ENCODE measurements around the gene PSME3IP1.

Gene PSME3IP1

DNA sequence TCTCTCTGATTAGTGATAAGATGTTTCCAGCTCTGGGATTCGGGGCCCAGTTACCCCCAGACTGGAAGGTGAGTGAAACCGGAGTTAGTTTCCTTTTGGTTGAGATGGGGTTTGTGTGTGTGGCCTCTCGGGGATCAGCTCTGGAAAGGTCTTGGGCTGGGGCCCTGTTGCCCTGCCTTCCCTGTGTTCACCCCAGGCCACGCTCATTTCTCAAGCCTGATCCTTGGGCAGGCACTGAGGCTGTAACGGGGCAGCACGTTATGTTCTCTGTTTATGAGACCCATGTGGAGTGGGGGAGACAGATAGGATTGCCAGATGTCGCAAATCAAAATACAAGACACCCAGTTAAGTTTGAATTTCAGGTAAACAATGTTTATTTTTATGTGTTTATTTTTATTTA is 58.0 kb downstream of the PSME3IP1 start:
- H3K27me3 ChIP-seq = no peaks in the 10 kb centered on the region
- no peak overlapping the region for H3K9ac ChIP-seq
- H3K4me1 ChIP-seq = peaks cover 82% of the 10 kb centered on the region
- peaks cover 44% of the 10 kb centered on the region for H3K36me3 ChIP-seq
- H3K9me3 ChIP-seq = no peaks in the 10 kb centered on the region
- peak overlapping the region; percentile 14; the same call in 1 of the 2 replicates for H3K27ac ChIP-seq
- TF ChIP-seq Cebpa-rat (IDR thresholded peaks at IDR 0.05) = no peak
- H3K4me3 ChIP-seq = no peak overlapping the region
- no peaks in the 10 kb centered on the region for H4K20me1 ChIP-seq
- 0 out of 2 replicates have a peak overlapping the region, but pooled peaks have one; percentile 25 for H3K4me2 ChIP-seq

DNA sequence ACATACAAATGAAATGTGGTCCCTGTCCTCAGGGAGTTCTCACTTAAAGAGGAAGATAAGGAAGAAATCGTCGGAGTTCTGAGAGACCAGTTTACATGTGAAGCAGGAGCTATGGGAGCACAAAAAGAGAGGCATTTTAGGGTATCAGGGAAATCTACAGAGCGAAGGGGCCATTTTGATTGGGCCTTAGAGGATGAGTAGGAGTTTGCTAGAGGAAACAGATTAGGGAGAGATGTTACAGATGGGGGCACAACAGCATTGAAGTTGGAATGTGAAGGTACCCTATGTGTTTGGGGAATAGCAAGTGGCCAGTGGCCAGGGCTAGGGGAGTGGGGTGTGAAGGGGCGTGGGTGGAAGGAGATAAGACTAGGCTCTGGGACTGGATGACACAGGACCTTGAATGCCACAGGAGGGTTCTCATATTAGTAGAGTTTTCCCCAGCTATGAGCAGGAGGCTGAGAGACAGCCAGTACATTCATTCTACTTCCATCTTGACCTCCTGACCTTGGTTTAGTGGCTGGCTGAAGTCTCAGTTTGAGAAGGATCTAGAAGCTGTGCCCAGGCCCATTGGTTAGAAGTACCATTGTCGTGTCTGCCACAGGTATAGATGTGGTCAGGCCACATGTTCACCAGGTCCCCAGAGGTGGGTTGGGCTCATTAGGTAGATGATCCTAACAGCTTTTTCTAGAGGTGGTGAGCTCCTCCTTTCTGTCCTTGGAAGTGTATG is 58.6 kb downstream of the PSME3IP1 start:
- 0 out of 2 replicates have a peak overlapping the region, but pooled peaks have one; percentile 25 for H3K4me2 ChIP-seq
- no peak overlapping the region for H3K4me3 ChIP-seq
- peaks cover 77% of the 10 kb centered on the region for H3K4me1 ChIP-seq
- no peaks in the 10 kb centered on the region for H4K20me1 ChIP-seq
- H3K9me3 ChIP-seq = no peaks in the 10 kb centered on the region
- H3K36me3 ChIP-seq = peaks cover 49% of the 10 kb centered on the region
- no peak for TF ChIP-seq Cebpa-rat (IDR thresholded peaks at IDR 0.05)
- H3K27me3 ChIP-seq = no peaks in the 10 kb centered on the region
- H3K27ac ChIP-seq = peak overlapping the region; percentile 14; the same call in 1 of the 2 replicates
- no peak overlapping the region for H3K9ac ChIP-seq

DNA sequence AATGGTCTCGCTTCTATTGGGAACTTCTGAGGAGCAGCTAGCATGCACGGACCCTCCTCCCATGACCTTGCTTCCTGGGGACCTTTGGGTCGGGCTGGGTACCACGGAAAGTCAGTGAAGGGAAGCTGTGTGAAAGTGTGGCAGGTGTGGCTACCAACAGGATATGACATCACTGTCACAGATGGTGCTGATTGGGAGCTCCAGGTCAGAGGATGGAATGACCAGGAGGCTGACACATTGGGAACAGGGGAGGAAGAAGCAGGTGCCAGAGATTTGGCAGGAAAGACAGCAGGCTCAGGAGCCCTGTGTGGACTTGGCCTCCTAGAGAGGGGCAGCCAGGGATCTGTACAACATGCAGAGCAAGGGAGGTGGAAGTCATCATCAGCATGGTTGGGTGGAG is 59.4 kb downstream of the PSME3IP1 start:
- H3K27ac ChIP-seq = no peak overlapping the region
- H4K20me1 ChIP-seq = no peaks in the 10 kb centered on the region
- H3K4me1 ChIP-seq = peaks cover 69% of the 10 kb centered on the region
- no peaks in the 10 kb centered on the region for H3K27me3 ChIP-seq
- no peak overlapping the region for H3K9ac ChIP-seq
- no peak for TF ChIP-seq Cebpa-rat (IDR thresholded peaks at IDR 0.05)
- no peak overlapping the region for H3K4me3 ChIP-seq
- H3K36me3 ChIP-seq = peaks cover 57% of the 10 kb centered on the region
- H3K4me2 ChIP-seq = no peak overlapping the region
- H3K9me3 ChIP-seq = no peaks in the 10 kb centered on the region

DNA sequence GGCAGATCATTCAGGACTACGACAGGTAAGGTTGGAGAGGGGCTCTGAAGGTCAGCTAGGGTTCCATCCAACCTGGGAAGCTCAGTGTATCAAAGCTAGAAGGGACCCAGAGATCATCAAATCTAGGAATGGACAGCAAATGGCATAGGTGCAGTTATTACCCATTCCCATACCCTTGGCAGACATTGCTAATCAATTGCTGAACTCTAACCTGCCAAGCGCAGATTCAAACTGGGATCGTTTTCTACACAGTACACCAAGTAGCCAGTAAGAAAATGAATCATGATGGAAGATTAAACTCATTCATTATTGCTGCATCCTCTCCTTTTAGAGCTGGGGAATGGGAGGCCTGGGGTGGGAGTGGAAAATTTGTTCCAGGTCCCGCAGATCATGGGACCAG is 59.9 kb downstream of the PSME3IP1 start:
- no peak overlapping the region for H3K4me3 ChIP-seq
- H3K4me1 ChIP-seq = peaks cover 64% of the 10 kb centered on the region
- H3K4me2 ChIP-seq = no peak overlapping the region
- H3K9ac ChIP-seq = no peak overlapping the region
- H3K27me3 ChIP-seq = no peaks in the 10 kb centered on the region
- no peak overlapping the region for H3K27ac ChIP-seq
- no peaks in the 10 kb centered on the region for H4K20me1 ChIP-seq
- no peak for TF ChIP-seq Cebpa-rat (IDR thresholded peaks at IDR 0.05)
- H3K36me3 ChIP-seq = peaks cover 61% of the 10 kb centered on the region
- H3K9me3 ChIP-seq = no peaks in the 10 kb centered on the region

DNA sequence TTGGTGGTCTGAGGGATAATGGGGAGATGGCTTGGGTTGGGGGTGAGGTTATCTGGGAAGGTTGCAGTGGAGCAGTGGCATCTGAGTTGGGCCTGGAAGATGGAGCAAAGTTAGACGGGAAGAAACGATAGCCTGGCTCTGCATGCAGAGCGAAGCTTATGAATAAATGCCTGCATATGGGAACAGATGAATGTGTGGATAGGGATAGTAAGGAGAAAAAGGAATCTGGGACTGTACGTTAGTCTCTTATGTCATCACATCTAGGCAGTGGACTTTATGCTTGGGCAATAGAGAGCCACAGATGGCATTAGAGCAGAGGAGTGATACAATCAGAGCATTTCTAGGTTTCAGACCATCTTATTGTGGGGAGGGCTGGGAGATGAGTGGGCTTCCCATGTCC is 60.5 kb downstream of the PSME3IP1 start:
- Histone ChIP-seq H3K4me3 (no peak overlapping the region), H3K9me3 (no peaks in the 10 kb centered on the region), H3K27ac (no peak overlapping the region), H3K4me1 (peaks cover 61% of the 10 kb centered on the region), H3K4me2 (no peak overlapping the region), H3K27me3 (no peaks in the 10 kb centered on the region), H4K20me1 (no peaks in the 10 kb centered on the region), H3K36me3 (peaks cover 67% of the 10 kb centered on the region), H3K9ac (no peak overlapping the region)
- TF ChIP-seq Cebpa-rat (IDR thresholded peaks at IDR 0.05) = no peak

DNA sequence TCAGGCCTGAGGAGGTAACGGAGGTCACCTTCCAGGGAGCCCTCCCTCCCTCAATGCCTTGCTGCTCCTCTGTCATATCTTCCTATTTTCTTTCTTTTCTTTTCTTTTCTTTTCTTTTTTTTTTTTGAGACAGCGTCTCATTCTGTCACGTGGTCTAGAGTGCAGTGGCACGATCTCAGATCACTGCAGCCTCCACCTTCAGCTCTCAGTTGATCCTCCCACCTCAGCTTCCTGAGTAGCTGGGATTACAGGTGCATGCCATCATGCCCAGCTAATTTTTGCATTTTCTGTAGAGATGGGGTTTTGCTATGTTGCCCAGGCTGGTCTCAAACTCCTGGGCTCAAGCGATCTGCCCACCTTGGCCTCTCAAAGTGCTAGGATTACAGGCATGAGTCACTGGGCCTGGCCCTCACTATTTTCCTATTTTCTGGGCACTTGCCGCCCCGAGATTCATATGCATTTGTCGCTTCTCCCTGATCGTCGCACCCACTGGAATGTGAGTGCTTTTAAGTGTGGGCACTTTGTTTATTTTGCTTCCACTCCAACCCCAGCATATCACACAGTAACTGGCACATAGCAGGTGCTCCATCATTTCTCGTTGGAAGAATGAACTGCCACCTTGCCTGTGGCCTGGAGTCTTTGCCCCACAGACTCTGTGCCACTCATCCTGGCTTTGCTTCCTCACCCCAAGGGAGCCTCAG is 61.7 kb downstream of the PSME3IP1 start:
- Histone ChIP-seq H3K27me3 (no peaks in the 10 kb centered on the region), H3K4me2 (peak overlapping the region; percentile 58), H3K4me1 (peaks cover 61% of the 10 kb centered on the region), H3K9ac (0 out of 2 replicates have a peak overlapping the region, but pooled peaks have one; percentile 6), H3K9me3 (no peaks in the 10 kb centered on the region), H3K36me3 (peaks cover 75% of the 10 kb centered on the region), H3K27ac (peak overlapping the region; percentile 47; the same call in 1 of the 2 replicates), H3K4me3 (no peak overlapping the region), H4K20me1 (no peaks in the 10 kb centered on the region)
- TF ChIP-seq Cebpa-rat (IDR thresholded peaks at IDR 0.05) = no peak

DNA sequence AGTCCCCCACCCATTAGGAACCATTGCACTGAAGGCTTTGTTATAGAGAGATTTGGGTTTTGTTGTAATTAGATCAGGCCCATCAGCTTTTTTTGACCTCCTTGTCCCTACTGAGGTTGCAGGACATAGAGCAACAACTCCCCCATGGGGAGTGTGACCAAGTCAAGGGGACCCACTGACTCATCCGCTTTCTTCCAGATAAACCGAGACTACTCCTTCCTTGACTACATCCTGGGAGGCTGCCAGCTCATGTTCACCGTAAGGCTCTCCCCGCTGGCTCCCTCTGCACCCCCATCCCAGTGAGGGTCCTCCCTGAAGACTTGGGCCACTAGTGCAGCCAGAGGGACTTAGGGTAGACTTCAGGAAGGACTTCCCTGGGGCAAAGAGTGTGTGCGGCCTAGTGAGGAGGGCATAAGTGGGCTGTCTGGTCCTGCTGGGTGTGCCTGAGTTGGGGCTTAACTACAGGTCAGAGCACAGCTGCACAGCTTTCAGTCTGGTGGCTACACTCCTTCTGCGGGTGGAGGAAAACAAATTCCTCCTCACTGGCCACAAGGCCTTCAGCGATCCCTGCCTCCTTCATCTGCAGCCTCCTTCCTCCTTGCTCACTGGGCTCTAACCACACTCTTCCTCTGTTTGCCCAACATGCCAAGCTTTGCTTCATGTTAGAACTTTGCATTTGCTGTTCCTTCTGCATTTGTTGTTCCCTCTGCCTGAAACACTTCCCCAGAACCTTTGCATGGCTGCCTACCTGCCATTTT is 62.4 kb downstream of the PSME3IP1 start:
- Histone ChIP-seq H3K36me3 (peaks cover 75% of the 10 kb centered on the region), H3K27ac (peak overlapping the region; percentile 47; the same call in 1 of the 2 replicates), H3K4me3 (no peak overlapping the region), H3K4me1 (peaks cover 60% of the 10 kb centered on the region), H4K20me1 (no peaks in the 10 kb centered on the region), H3K4me2 (peak overlapping the region; percentile 58), H3K9ac (no peak overlapping the region), H3K27me3 (no peaks in the 10 kb centered on the region), H3K9me3 (no peaks in the 10 kb centered on the region)
- TF ChIP-seq Cebpa-rat (IDR thresholded peaks at IDR 0.05) = no peak

DNA sequence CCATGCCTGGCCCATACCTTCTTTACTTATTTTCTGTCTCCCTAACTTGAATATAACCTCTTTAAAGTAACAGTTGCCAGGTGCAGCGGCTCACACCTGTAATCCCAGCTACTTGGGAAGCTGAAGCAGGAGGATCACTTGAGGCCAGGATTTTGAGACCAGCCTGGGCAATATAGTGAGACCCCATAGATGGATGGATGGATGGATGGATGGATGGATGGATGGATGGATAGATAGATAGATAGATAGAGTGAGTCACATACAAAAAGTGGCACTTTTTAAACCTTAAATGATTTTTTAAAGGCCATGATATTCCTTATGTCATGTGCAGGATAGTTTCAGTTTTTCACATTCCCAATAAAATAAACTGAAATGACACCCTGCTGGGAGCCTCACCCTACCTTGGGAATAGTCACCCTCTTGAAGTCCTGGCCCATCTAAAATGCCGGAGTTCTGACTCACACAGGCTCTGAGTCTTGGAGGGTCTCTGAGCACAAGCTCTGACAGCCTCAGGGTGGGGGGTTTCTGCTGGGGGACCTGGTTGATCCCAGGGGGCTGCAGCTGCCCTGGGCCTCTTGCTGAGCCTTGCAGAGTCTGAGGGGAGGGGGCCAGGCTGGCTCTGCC is 67.3 kb downstream of the PSME3IP1 start:
- H3K36me3 ChIP-seq = peaks cover 86% of the 10 kb centered on the region
- TF ChIP-seq Cebpa-rat (IDR thresholded peaks at IDR 0.05) = no peak
- no peaks in the 10 kb centered on the region for H3K27me3 ChIP-seq
- H3K9me3 ChIP-seq = no peaks in the 10 kb centered on the region
- 0 out of 2 replicates have a peak overlapping the region, but pooled peaks have one; percentile 24 for H3K4me2 ChIP-seq
- no peak overlapping the region for H3K9ac ChIP-seq
- peaks cover 52% of the 10 kb centered on the region for H3K4me1 ChIP-seq
- no peak overlapping the region for H3K27ac ChIP-seq
- no peak overlapping the region for H3K4me3 ChIP-seq
- H4K20me1 ChIP-seq = 0 out of 2 replicates have a peak, but pooled peaks cover 5% of the 10 kb centered on the region

DNA sequence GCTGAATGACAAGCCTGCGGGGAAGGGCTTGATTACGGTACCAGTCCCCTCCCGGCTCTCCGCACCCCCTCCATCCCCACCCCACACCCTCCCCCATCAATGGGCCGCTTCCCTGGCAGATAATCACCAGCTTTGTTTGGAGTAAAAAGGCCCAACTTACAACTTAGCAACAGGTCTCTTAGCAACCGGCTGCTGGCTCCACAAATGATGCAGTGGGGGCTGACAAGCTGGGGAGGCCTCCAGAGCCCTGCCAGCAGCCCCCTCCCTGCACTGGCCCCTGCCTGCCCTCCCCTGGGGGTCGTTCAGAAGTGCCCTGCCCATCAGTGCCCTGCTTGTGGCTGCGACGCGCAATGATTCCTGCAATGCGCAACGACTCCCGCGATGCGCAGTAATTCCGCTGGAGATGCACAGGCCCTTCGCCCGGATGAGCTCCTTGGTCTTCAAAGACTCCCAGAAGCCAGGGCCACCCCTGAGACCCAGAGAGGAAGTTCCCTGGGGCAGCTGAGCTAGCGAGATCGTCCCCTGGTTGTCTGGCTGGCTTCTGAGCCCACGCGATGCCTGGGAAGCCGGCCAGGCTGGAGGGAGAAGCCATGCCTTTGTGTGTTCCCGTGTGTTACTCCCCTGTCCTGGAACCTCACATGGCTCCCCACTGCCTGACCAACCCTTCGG is 70.2 kb downstream of the PSME3IP1 start:
- H3K4me2 ChIP-seq = peak overlapping the region; percentile 24
- H4K20me1 ChIP-seq = peaks cover 6% of the 10 kb centered on the region; the same call in 1 of the 2 replicates
- H3K9me3 ChIP-seq = no peaks in the 10 kb centered on the region
- no peaks in the 10 kb centered on the region for H3K27me3 ChIP-seq
- peaks cover 74% of the 10 kb centered on the region for H3K36me3 ChIP-seq
- H3K4me3 ChIP-seq = no peak overlapping the region
- TF ChIP-seq Cebpa-rat (IDR thresholded peaks at IDR 0.05) = no peak
- peaks cover 68% of the 10 kb centered on the region for H3K4me1 ChIP-seq
- no peak overlapping the region; the same call in 1 of the 2 replicates for H3K9ac ChIP-seq
- 0 out of 2 replicates have a peak overlapping the region, but pooled peaks have one; percentile 13 for H3K27ac ChIP-seq

Data from BLaER1 (cell line).